ENCODE results near the gene ACAT2.

- TF ChIP-seq CTCF (IDR thresholded peaks at IDR 0.05) (no peak), POLR2A (IDR thresholded peaks at IDR 0.05) (peak; percentile 93), POLR2AphosphoS5 (IDR thresholded peaks at IDR 0.05) (peak; percentile 89 to 94 (median 91))
These were observed 34.7 kb upstream of the ACAT2 start, which contains the start of gene WTAP for GRCh38 chr6:159726918-159727716.
